Neuron (in vitro differentiated cells): ENCODE results near the gene CDC25B.
A peak's percentile ranks its signal among the peaks of the same experiment; 100 is the strongest.

Experiments used
- H2AFZ ChIP-seq: one replicate; pipeline ENCODE4 v1.6.1; 2013; ENCODE audit warnings: low read depth, mild to moderate bottlenecking, inconsistent platforms, low read length, moderate library complexity
- H3K27me3 ChIP-seq: one replicate; pipeline ENCODE4 v1.6.1; 2013; ENCODE audit warnings: low read length; ENCODE audit not compliant: insufficient read depth
- H3K36me3 ChIP-seq: one replicate; pipeline ENCODE4 v1.6.1; 2013; ENCODE audit warnings: low read length; ENCODE audit not compliant: insufficient read depth
- H3K4me1 ChIP-seq: one replicate; pipeline ENCODE4 v1.6.1; 2013; ENCODE audit warnings: low read length; ENCODE audit not compliant: insufficient read depth
- H3K4me3 ChIP-seq: 2 replicates; pipeline ENCODE4 v1.5.1; 2013; ENCODE audit warnings: mild to moderate bottlenecking, low read length, moderate library complexity
- H3K9me3 ChIP-seq: one replicate; pipeline ENCODE4 v1.6.1; 2013; ENCODE audit warnings: low read length

The CDC25B gene

GRCh38 chr20:3811467-3812258, 15.6 kb downstream of the CDC25B start:
- Histone ChIP-seq H3K4me1 (peaks cover 7% of the 10 kb centered on the region), H3K27me3 (no peaks in the 10 kb centered on the region), H3K9me3 (no peaks in the 10 kb centered on the region), H3K4me3 (no peak overlapping the region), H2AFZ (no peak overlapping the region), H3K36me3 (no peaks in the 10 kb centered on the region)

GRCh38 chr20:3812259-3812681, 16.2 kb downstream of the CDC25B start:
- no peaks in the 10 kb centered on the region for H3K9me3 ChIP-seq
- H3K27me3 ChIP-seq, result no peaks in the 10 kb centered on the region
- peaks cover 7% of the 10 kb centered on the region for H3K4me1 ChIP-seq
- H3K36me3 ChIP-seq, result no peaks in the 10 kb centered on the region
- H3K4me3 ChIP-seq, result no peak overlapping the region
- H2AFZ ChIP-seq, result no peak overlapping the region

GRCh38 chr20:3812975-3813847, 17.1 kb downstream of the CDC25B start:
- Histone ChIP-seq H3K4me3 (no peak overlapping the region), H3K27me3 (no peaks in the 10 kb centered on the region), H3K36me3 (no peaks in the 10 kb centered on the region), H2AFZ (no peak overlapping the region), H3K9me3 (no peaks in the 10 kb centered on the region), H3K4me1 (peaks cover 7% of the 10 kb centered on the region)

- Histone ChIP-seq H3K4me1 (peaks cover 7% of the 10 kb centered on the region), H3K9me3 (no peaks in the 10 kb centered on the region), H3K4me3 (no peak overlapping the region), H3K27me3 (no peaks in the 10 kb centered on the region), H2AFZ (no peak overlapping the region), H3K36me3 (no peaks in the 10 kb centered on the region)
Observed at GRCh38 chr20:3813848-3814581, 17.9 kb downstream of the CDC25B start.

GRCh38 chr20:3814928-3815495, 18.9 kb downstream of the CDC25B start:
- Histone ChIP-seq H2AFZ (no peak overlapping the region), H3K9me3 (no peaks in the 10 kb centered on the region), H3K27me3 (no peaks in the 10 kb centered on the region), H3K4me1 (peaks cover 7% of the 10 kb centered on the region), H3K4me3 (no peak overlapping the region), H3K36me3 (no peaks in the 10 kb centered on the region)

DNA sequence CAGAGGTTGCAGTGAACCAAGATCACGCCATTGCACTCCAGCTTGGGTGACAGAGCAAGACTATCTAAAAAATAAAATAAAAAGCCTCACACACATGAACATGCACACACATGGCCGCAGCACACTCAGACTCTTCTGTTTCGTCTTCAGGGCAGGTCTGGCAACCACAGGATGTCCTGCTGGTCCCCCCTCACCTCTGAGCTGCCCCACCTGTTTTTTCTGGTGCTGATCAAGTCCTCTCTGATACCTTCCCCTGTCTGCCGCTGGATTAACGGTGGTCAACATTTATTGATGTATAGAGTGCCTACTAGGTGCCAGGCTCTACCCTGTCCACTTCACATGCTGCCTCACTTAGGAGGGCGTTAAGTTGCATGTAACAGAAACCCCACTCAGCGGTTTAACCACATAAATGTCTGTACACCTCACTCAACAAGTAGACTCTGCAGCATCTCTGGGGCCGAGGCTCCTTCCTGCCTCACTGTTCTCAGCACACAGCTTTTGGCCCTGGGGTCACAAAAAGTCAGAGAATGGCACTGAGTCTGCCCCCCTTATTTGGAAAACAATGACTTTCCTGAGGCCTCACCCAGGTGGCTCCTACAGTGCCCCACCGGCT, 19.7 kb downstream of the CDC25B start:
- H2AFZ ChIP-seq, result no peak overlapping the region
- H3K36me3 ChIP-seq, result no peaks in the 10 kb centered on the region
- no peaks in the 10 kb centered on the region for H3K27me3 ChIP-seq
- no peaks in the 10 kb centered on the region for H3K9me3 ChIP-seq
- H3K4me3 ChIP-seq, result no peak overlapping the region
- H3K4me1 ChIP-seq, result peaks cover 7% of the 10 kb centered on the region

DNA sequence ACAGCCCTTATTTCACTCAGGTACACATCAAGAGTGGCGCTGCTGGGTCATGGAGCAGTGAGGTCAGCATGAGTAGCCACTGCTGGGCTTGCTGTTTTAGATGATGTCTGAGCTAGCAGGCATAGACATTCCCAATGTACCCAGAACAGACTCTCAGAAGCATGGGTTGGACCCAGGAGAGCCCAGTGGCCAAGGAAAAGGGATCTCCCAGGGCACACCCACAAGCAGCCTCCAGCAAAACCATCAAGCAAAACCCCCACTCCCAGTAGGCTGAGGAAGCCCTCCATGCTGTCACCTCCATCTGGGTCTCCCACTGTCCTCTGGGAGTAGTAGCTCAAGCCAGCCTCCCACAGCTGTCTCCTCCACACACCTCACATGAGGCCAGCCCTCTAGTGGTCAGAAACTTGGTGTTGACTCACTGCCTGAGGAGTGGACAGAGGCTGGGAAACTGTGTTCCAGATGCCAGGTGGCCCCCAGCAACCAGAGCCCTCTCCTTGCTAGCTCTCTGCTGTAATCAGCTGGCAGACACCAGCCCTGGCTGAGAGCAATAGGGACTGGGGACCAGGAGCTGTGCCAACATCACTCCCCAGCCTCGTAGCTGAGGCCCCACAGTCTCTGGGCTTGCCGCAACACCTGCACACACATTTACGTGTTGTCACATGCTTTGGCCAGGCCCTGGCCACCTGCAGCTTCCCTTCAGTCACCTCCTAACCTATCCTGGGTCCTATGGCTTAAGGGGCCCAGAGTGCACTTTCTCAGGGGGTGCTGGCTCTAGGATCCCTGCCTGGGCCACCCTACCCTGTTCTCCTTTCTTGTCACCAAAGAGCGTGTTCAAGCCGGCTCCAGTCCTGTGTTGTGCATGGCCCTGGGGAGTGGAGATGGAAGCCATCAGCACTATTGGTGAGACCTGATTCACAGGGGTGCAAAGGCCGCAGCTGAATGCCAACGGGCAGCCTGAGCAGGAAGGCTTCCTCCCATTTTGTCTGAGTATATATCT, 22.3 kb downstream of the CDC25B start:
- H3K36me3 ChIP-seq, result peaks cover 7% of the 10 kb centered on the region
- H3K4me3 ChIP-seq, result no peak overlapping the region
- no peaks in the 10 kb centered on the region for H3K27me3 ChIP-seq

DNA sequence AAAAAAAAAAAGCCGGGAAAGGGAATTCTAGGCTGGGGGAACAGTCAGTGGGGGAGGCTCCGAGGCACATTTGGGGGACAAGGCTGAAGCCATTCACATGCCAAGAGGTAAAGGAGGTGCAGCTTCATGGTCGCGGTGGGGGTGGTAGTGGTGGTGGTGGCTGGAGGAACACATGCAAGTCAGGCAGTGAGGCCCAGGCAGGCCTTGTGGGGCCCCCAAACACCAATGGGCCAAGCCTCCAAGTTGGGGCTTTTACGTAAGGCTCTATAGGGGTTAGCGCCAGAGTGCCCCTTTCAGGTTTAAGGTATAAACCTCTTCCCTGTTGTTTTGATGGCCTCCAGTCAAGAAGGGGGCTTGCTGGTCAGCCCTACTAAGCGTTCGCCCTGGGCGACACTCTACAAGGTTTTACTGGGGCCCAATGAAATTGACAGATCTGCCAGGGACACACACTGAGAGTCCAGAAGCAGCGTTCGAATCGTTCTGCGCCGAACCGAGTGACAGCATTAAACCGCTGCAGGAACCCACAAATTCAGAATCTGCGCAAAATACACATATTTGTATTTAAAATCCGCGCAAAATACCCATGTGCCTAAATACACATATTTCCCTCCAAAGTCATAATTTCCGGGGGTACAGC, 23.4 kb downstream of the CDC25B start:
- Histone ChIP-seq H3K4me3 (peak overlapping the region; percentile 90), H3K27me3 (no peaks in the 10 kb centered on the region), H3K9me3 (no peaks in the 10 kb centered on the region), H3K36me3 (peaks cover 16% of the 10 kb centered on the region), H2AFZ (peak overlapping the region; percentile 81), H3K4me1 (peaks cover 10% of the 10 kb centered on the region)

More for the DNA sequence above, 22.3 kb downstream of the CDC25B start:
- Histone ChIP-seq H3K4me1 (peaks cover 10% of the 10 kb centered on the region), H2AFZ (no peak overlapping the region), H3K9me3 (no peaks in the 10 kb centered on the region)

DNA sequence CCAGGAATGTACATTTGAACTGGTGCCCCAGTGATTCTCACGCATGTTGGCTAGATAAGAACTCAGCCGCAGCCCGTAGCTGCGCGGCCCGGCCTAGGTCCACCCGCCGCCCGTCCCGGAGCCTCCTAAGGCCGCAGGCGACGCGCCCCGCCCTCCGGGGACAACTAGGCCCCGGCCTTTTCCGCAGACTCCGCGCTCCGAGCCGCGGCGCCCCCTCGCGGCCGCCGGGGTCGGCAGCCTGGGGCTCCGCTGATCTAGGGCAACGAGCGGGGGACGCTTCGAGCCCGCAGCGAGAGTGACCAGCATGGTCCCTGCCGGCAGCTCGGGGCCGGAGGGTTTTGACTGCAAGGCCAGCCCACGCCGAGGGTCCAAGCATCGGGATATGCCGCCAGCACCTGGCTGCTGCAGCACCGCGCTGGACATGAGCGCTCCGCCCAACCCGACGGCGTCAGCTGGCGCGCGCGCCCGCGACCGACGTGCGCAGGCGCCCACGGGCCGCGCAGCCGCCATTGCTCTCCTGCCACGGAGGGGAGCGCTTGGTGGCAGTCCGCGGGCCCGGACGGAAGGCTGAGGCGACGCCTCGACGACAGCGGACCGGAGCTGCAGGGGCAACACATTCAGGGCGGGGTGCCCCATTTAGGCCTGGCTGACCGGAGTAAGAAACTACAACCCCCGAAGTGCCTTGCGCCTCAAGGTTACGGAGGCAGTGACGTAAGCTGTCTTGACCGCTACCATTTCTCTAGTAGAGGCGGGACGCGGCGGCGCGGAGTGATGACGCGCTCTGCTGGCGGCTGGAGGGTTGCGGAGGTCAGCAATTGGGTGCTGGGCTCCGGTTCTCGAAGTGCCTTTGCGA, 24.2 kb downstream of the CDC25B start, which contains the start of gene AP5S1:
TSS of gene AP5S1 (plus strand) at position 500 of the 853 bp plus-strand sequence. CDS start 1,571 bp downstream, outside the sequence.
- no peaks in the 10 kb centered on the region for H3K27me3 ChIP-seq
- peak within 1 kb of the TSS; percentile 81 for H2AFZ ChIP-seq
- peaks cover 10% of the 10 kb centered on the region for H3K4me1 ChIP-seq
- peak within 1 kb of the TSS; percentile 90 for H3K4me3 ChIP-seq
- H3K9me3 ChIP-seq, result no peaks in the 10 kb centered on the region
- H3K36me3 ChIP-seq, result peaks cover 16% of the 10 kb centered on the region

- peaks cover 7% of the 10 kb centered on the region for H3K4me1 ChIP-seq
- peaks cover 18% of the 10 kb centered on the region for H3K36me3 ChIP-seq
- peak overlapping the region; percentile 90 for H3K4me3 ChIP-seq
- H3K27me3 ChIP-seq, result no peaks in the 10 kb centered on the region
- H2AFZ ChIP-seq, result peak overlapping the region; percentile 81
- H3K9me3 ChIP-seq, result no peaks in the 10 kb centered on the region
Observed at GRCh38 chr20:3820901-3821727, 25.0 kb downstream of the CDC25B start.
